Type B pancreatic cell (in vitro differentiated cells): ENCODE results near the gene NUDCD3. TPM values are rescaled to one million over a fixed set of nuclear protein-coding genes. Genes with fewer than 3 reads are reported as not detected.

Source experiments
- DNase-seq: peaks from one replicate; pipeline ENCODE4 v3.0.0; 2021; ENCODE audit warnings: mixed read lengths; ENCODE audit not compliant: unreplicated experiment; ENCODE audit errors: extremely low spot score
- H3K27ac Mint-ChIP-seq: 2 replicates; pipeline ENCODE4 v1.8.0; 2021; ENCODE audit warnings: mild to moderate bottlenecking, mixed read lengths
- H3K27me3 Mint-ChIP-seq: 2 replicates; pipeline ENCODE4 v1.8.0; 2021; ENCODE audit warnings: mixed read lengths
- H3K36me3 Mint-ChIP-seq: 2 replicates; pipeline ENCODE4 v1.8.0; 2021; ENCODE audit warnings: mixed read lengths
- H3K4me1 Mint-ChIP-seq: one replicate; pipeline ENCODE4 v1.8.0; 2021; ENCODE audit warnings: mixed read lengths; ENCODE audit not compliant: unreplicated experiment
- H3K4me3 Mint-ChIP-seq: 2 replicates; pipeline ENCODE4 v1.8.0; 2021; ENCODE audit warnings: mild to moderate bottlenecking, mixed read lengths
- H3K9me3 Mint-ChIP-seq: 2 replicates; pipeline ENCODE4 v1.8.0; 2021; ENCODE audit warnings: mixed read lengths
- CTCF ChIP-seq: fragments of 200-600 bp; sonication (generic); conservative IDR thresholded peaks from 2 replicates; pipeline ENCODE4 v1.5.0; 2021; ENCODE audit warnings: antibody characterized with exemption, mild to moderate bottlenecking
- total RNA-seq: library from RNA; stranded (reverse); gene quantifications from 2 replicates; pipeline ENCODE4 v1.2.1, GENCODE V29; 2021; ENCODE audit warnings: low replicate concordance

The NUDCD3 gene
- total RNA-seq, 1 donor from 2014 or later = 88.5 TPM

GRCh38 chr7:44348300-44348699 is 142.2 kb downstream of the NUDCD3 start:
- no peak overlapping the region for H3K27ac Mint-ChIP-seq
- no peaks in the 10 kb centered on the region for H3K4me1 Mint-ChIP-seq
- no peaks in the 10 kb centered on the region for H3K9me3 Mint-ChIP-seq
- peaks cover 35% of the 10 kb centered on the region for H3K27me3 Mint-ChIP-seq
- TF ChIP-seq CTCF = peak; percentile 49
- no peaks in the 10 kb centered on the region for H3K36me3 Mint-ChIP-seq
- DNase-seq = no peak
- H3K4me3 Mint-ChIP-seq = no peak overlapping the region

- TF ChIP-seq CTCF = no peak
- Mint-ChIP-seq H3K27me3 (peaks cover 35% of the 10 kb centered on the region), H3K36me3 (no peaks in the 10 kb centered on the region), H3K4me1 (no peaks in the 10 kb centered on the region), H3K27ac (no peak overlapping the region), H3K4me3 (no peak overlapping the region), H3K9me3 (no peaks in the 10 kb centered on the region)
- DNase-seq = no peak
Observed at GRCh38 chr7:44347546-44348114, 142.8 kb downstream of the NUDCD3 start.

GRCh38 chr7:44346063-44346462 is 144.4 kb downstream of the NUDCD3 start:
- no peak overlapping the region for H3K27ac Mint-ChIP-seq
- no peak for DNase-seq
- peaks cover 32% of the 10 kb centered on the region for H3K27me3 Mint-ChIP-seq
- TF ChIP-seq CTCF = no peak
- H3K9me3 Mint-ChIP-seq = no peaks in the 10 kb centered on the region
- no peaks in the 10 kb centered on the region for H3K36me3 Mint-ChIP-seq
- H3K4me1 Mint-ChIP-seq = no peaks in the 10 kb centered on the region
- H3K4me3 Mint-ChIP-seq = no peak overlapping the region

- TF ChIP-seq CTCF = no peak
- Mint-ChIP-seq H3K36me3 (no peaks in the 10 kb centered on the region), H3K27me3 (peaks cover 33% of the 10 kb centered on the region), H3K4me3 (no peak overlapping the region), H3K27ac (no peak overlapping the region), H3K9me3 (peaks cover 4% of the 10 kb centered on the region), H3K4me1 (no peaks in the 10 kb centered on the region)
- DNase-seq = no peak
Observed at GRCh38 chr7:44341401-44341800, 149.1 kb downstream of the NUDCD3 start.

- DNase-seq = no peak
- Mint-ChIP-seq H3K4me3 (no peak overlapping the region), H3K9me3 (peaks cover 4% of the 10 kb centered on the region), H3K27me3 (peaks cover 23% of the 10 kb centered on the region), H3K36me3 (no peaks in the 10 kb centered on the region), H3K27ac (no peak overlapping the region), H3K4me1 (peaks cover 6% of the 10 kb centered on the region)
- TF ChIP-seq CTCF = no peak
Observed at GRCh38 chr7:44338600-44338999, 151.9 kb downstream of the NUDCD3 start.

GRCh38 chr7:44336491-44336890 is 154.0 kb downstream of the NUDCD3 start:
- peaks cover 10% of the 10 kb centered on the region for H3K4me1 Mint-ChIP-seq
- H3K9me3 Mint-ChIP-seq = peaks cover 4% of the 10 kb centered on the region
- no peaks in the 10 kb centered on the region for H3K36me3 Mint-ChIP-seq
- H3K27ac Mint-ChIP-seq = no peak overlapping the region
- no peak overlapping the region for H3K4me3 Mint-ChIP-seq
- no peak for TF ChIP-seq CTCF
- H3K27me3 Mint-ChIP-seq = peaks cover 26% of the 10 kb centered on the region
- DNase-seq = no peak
